ENCODE measurements around the gene CTNNA2.

Gene CTNNA2

DNA sequence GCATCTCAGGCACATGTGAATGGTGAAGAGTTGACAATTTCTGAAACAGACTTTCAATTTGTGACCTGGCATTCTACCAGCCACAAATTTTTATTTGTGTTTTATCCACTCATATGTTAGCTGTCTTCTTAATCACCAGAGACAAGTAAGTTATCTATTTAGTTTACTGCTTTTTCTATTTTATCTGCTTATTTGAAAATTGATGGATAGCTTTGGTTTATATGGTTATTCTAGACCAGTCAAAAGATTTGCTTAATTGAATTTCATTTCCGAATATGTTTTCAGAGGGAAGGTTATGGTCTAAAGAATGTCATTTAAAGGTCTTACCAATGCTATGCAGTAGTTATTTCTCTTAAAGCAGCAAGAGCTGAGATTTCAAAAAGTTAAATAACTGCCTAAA is 835.2 kb downstream of the CTNNA2 start:
- H3K4me1 ChIP-seq, result no peaks in the 10 kb centered on the region
- H2AFZ ChIP-seq, result no peak overlapping the region
- no peaks in the 10 kb centered on the region for H3K36me3 ChIP-seq (ENCODE audit: control insufficient read depth, insufficient read depth, low read length)
- H3K4me2 ChIP-seq (ENCODE audit: low read length), result no peak overlapping the region
- H3K9me3 ChIP-seq (ENCODE audit: control insufficient read depth, low read length), result no peaks in the 10 kb centered on the region
- TF ChIP-seq, protein P1, sequence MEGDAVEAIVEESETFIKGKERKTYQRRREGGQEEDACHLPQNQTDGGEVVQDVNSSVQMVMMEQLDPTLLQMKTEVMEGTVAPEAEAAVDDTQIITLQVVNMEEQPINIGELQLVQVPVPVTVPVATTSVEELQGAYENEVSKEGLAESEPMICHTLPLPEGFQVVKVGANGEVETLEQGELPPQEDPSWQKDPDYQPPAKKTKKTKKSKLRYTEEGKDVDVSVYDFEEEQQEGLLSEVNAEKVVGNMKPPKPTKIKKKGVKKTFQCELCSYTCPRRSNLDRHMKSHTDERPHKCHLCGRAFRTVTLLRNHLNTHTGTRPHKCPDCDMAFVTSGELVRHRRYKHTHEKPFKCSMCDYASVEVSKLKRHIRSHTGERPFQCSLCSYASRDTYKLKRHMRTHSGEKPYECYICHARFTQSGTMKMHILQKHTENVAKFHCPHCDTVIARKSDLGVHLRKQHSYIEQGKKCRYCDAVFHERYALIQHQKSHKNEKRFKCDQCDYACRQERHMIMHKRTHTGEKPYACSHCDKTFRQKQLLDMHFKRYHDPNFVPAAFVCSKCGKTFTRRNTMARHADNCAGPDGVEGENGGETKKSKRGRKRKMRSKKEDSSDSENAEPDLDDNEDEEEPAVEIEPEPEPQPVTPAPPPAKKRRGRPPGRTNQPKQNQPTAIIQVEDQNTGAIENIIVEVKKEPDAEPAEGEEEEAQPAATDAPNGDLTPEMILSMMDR (IDR thresholded peaks at IDR 0.05), result no peak
- no peaks in the 10 kb centered on the region for H3K79me2 ChIP-seq
- H3K9ac ChIP-seq, result no peak overlapping the region
- no peak overlapping the region for H3K27ac ChIP-seq
- no peaks in the 10 kb centered on the region for H3K27me3 ChIP-seq (ENCODE audit: control insufficient read depth, insufficient read depth, low read length)
- no peak overlapping the region for H3K4me3 ChIP-seq (ENCODE audit: low read depth, low read length)

GRCh38 chr2:80348953-80349352 is 836.1 kb downstream of the CTNNA2 start:
- no peaks in the 10 kb centered on the region for H3K36me3 ChIP-seq (ENCODE audit: control insufficient read depth, insufficient read depth, low read length)
- H3K4me3 ChIP-seq (ENCODE audit: low read depth, low read length), result no peak overlapping the region
- H3K9ac ChIP-seq, result no peak overlapping the region
- no peaks in the 10 kb centered on the region for H3K79me2 ChIP-seq
- H3K27ac ChIP-seq, result no peak overlapping the region
- no peaks in the 10 kb centered on the region for H3K27me3 ChIP-seq (ENCODE audit: control insufficient read depth, insufficient read depth, low read length)
- no peaks in the 10 kb centered on the region for H3K9me3 ChIP-seq (ENCODE audit: control insufficient read depth, low read length)
- TF ChIP-seq, protein P1 (IDR thresholded peaks at IDR 0.05), result no peak
- H3K4me2 ChIP-seq (ENCODE audit: low read length), result no peak overlapping the region
- H3K4me1 ChIP-seq, result no peaks in the 10 kb centered on the region
- H2AFZ ChIP-seq, result no peak overlapping the region

- H3K4me1 ChIP-seq, result no peaks in the 10 kb centered on the region
- H3K27me3 ChIP-seq (ENCODE audit: control insufficient read depth, insufficient read depth, low read length), result no peaks in the 10 kb centered on the region
- H3K4me2 ChIP-seq (ENCODE audit: low read length), result no peak overlapping the region
- H3K9ac ChIP-seq, result no peak overlapping the region
- no peaks in the 10 kb centered on the region for H3K9me3 ChIP-seq (ENCODE audit: control insufficient read depth, low read length)
- TF ChIP-seq, protein P1 (IDR thresholded peaks at IDR 0.05), result no peak
- no peak overlapping the region for H3K4me3 ChIP-seq (ENCODE audit: low read depth, low read length)
- H2AFZ ChIP-seq, result no peak overlapping the region
- no peaks in the 10 kb centered on the region for H3K36me3 ChIP-seq (ENCODE audit: control insufficient read depth, insufficient read depth, low read length)
- H3K79me2 ChIP-seq, result no peaks in the 10 kb centered on the region
- no peak overlapping the region for H3K27ac ChIP-seq
Measured at GRCh38 chr2:80351231-80351630, 838.4 kb downstream of the CTNNA2 start.

GRCh38 chr2:80354858-80355257 is 842.0 kb downstream of the CTNNA2 start:
- Histone ChIP-seq H3K4me2 (ENCODE audit: low read length) (no peak overlapping the region), H3K9ac (no peak overlapping the region)

DNA sequence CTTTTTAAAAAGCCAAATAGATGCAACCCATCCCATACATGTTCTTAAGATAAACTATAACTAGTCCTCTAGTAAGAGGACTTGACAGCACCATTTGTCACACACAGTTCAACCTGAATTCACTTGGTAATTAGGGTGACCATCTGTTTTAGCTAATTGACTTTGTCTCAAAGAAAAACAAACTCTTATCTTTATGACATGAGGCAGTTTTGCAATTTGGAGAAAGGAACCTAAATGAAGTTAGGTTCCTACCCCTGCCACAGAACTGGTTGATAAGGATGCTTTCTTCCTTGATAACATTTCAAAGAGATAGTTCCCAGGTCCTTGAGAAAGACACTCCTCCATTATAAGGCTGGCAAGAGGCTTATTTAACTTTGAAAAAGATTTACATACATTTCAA is 849.1 kb downstream of the CTNNA2 start:
- no peaks in the 10 kb centered on the region for H3K27me3 ChIP-seq (ENCODE audit: control insufficient read depth, insufficient read depth, low read length)
- TF ChIP-seq, protein P1 (IDR thresholded peaks at IDR 0.05), result no peak

More at GRCh38 chr2:80354858-80355257, 842.0 kb downstream of the CTNNA2 start:
- Histone ChIP-seq H3K36me3 (ENCODE audit: control insufficient read depth, insufficient read depth, low read length) (no peaks in the 10 kb centered on the region), H2AFZ (no peak overlapping the region), H3K79me2 (no peaks in the 10 kb centered on the region), H3K27me3 (ENCODE audit: control insufficient read depth, insufficient read depth, low read length) (no peaks in the 10 kb centered on the region), H3K9me3 (ENCODE audit: control insufficient read depth, low read length) (no peaks in the 10 kb centered on the region), H3K27ac (no peak overlapping the region), H3K4me3 (ENCODE audit: low read depth, low read length) (no peak overlapping the region), H3K4me1 (no peaks in the 10 kb centered on the region)
- TF ChIP-seq, protein P1 (IDR thresholded peaks at IDR 0.05), result no peak

More for the DNA sequence above, 849.1 kb downstream of the CTNNA2 start:
- Histone ChIP-seq H3K9ac (no peak overlapping the region), H3K4me1 (no peaks in the 10 kb centered on the region), H2AFZ (no peak overlapping the region), H3K4me2 (ENCODE audit: low read length) (no peak overlapping the region), H3K4me3 (ENCODE audit: low read depth, low read length) (no peak overlapping the region), H3K27ac (no peak overlapping the region), H3K79me2 (no peaks in the 10 kb centered on the region), H3K36me3 (ENCODE audit: control insufficient read depth, insufficient read depth, low read length) (no peaks in the 10 kb centered on the region), H3K9me3 (ENCODE audit: control insufficient read depth, low read length) (no peaks in the 10 kb centered on the region)

Measured in parathyroid adenoma (tissue), 2 donors.